Neural cell (in vitro differentiated cells): ENCODE measurements around the gene ZNF839. TPM values are rescaled to one million over a fixed set of nuclear protein-coding genes. Genes with fewer than 3 reads are reported as not detected.

Source experiments
- H2AFZ ChIP-seq: fragments of 200-600, 300-800 bp; sonication (generic), shearing (Covaris generic); 2 replicates; pipeline ENCODE4 v1.6.0; 2014; ENCODE audit warnings: low read depth, mild to moderate bottlenecking, antibody characterized with exemption, low read length, moderate library complexity
- H3F3A ChIP-seq: fragments of 200-600 bp; shearing (Covaris generic); 2 replicates; pipeline ENCODE4 v1.6.1; 2016; ENCODE audit warnings: mild to moderate bottlenecking, moderate library complexity, mixed read lengths, antibody characterized with exemption, low read length; ENCODE audit not compliant: insufficient read depth, poor library complexity, severe bottlenecking
- H3K27ac ChIP-seq: fragments of 200-600, 300-800 bp; sonication (generic), shearing (Covaris generic); 2 replicates; pipeline ENCODE4 v1.5.1; 2014; ENCODE audit warnings: mild to moderate bottlenecking, low read length, moderate library complexity
- H3K27me3 ChIP-seq: fragments of 300-800, 200-600 bp; sonication (generic), shearing (Covaris generic); 2 replicates; pipeline ENCODE4 v1.6.0; 2014; ENCODE audit warnings: mild to moderate bottlenecking, low read depth, low read length, moderate library complexity; ENCODE audit not compliant: insufficient read depth
- H3K36me3 ChIP-seq: fragments of 300-800, 200-600 bp; sonication (generic), shearing (Covaris generic); 2 replicates; pipeline ENCODE4 v1.5.1; 2014; ENCODE audit warnings: mild to moderate bottlenecking, antibody characterized with exemption, low read length, moderate library complexity; ENCODE audit not compliant: insufficient read depth
- H3K4me2 ChIP-seq: fragments of 300-800, 200-600 bp; sonication (generic), shearing (Covaris generic); 2 replicates; pipeline ENCODE4 v1.6.0; 2014; ENCODE audit warnings: mild to moderate bottlenecking, low read length
- H3K4me3 ChIP-seq: fragments of 300-800, 200-600 bp; sonication (generic), shearing (Covaris generic); 2 replicates; pipeline ENCODE4 v1.5.1; 2014; ENCODE audit warnings: mild to moderate bottlenecking, low read length, moderate library complexity
- H3K79me2 ChIP-seq: fragments of 200-600 bp; shearing (Covaris generic); replicated peaks from 2 replicates; pipeline ENCODE4 v1.6.0; 2014; ENCODE audit warnings: mild to moderate bottlenecking, low read length, moderate library complexity; ENCODE audit not compliant: insufficient read depth
- H3K9ac ChIP-seq: fragments of 300-800, 200-600 bp; sonication (generic), shearing (Covaris generic); 2 replicates; pipeline ENCODE4 v1.6.1; 2016; ENCODE audit warnings: mild to moderate bottlenecking, low read length, mixed read lengths
- H3K9me2 ChIP-seq: fragments of 200-600 bp; shearing (Covaris generic); 2 replicates; pipeline ENCODE4 v1.6.1; 2016; ENCODE audit warnings: mild to moderate bottlenecking, low read length, mixed read lengths; ENCODE audit not compliant: insufficient read depth
- H3K9me3 ChIP-seq: fragments of 200-600, 300-800 bp; sonication (generic), shearing (Covaris generic); 2 replicates; pipeline ENCODE4 v1.6.1; 2016; ENCODE audit warnings: mild to moderate bottlenecking, mixed run types, low read length, moderate library complexity, mixed read lengths
- H4K20me1 ChIP-seq: fragments of 200-600 bp; shearing (Covaris generic); 2 replicates; pipeline ENCODE4 v1.6.1; 2016; ENCODE audit warnings: mild to moderate bottlenecking, mixed run types; ENCODE audit not compliant: insufficient read depth
- CTCF ChIP-seq: fragments of 450-650 bp; IDR thresholded peaks from 2 replicates; pipeline ENCODE4 v1.5.1; 2014; ENCODE audit warnings: antibody characterized with exemption, mild to moderate bottlenecking, moderate library complexity; ENCODE audit not compliant: poor library complexity, severe bottlenecking
- EP300 ChIP-seq: fragments of 450-650 bp; conservative IDR thresholded peaks from 2 replicates; pipeline ENCODE4 v1.6.1; 2014; ENCODE audit warnings: antibody characterized with exemption, mild to moderate bottlenecking, moderate library complexity; ENCODE audit not compliant: poor library complexity, severe bottlenecking
- EZH2 ChIP-seq: fragments of 200-600, 300-800 bp; shearing (Covaris generic), sonication (generic); IDR thresholded peaks from 2 replicates; pipeline ENCODE4 v1.6.1; 2014; ENCODE audit warnings: antibody characterized with exemption, low read length, borderline replicate concordance, mild to moderate bottlenecking; ENCODE audit not compliant: insufficient read depth, poor library complexity, severe bottlenecking
- MXI1 ChIP-seq: fragments of 450-650 bp; conservative IDR thresholded peaks from 2 replicates; pipeline ENCODE4 v1.6.1; 2014; ENCODE audit warnings: antibody characterized with exemption, mild to moderate bottlenecking; ENCODE audit not compliant: poor library complexity, severe bottlenecking
- POLR2AphosphoS5 ChIP-seq: IDR thresholded peaks from 2 replicates; pipeline ENCODE4 v1.6.1; 2012
- RAD21 ChIP-seq: fragments of 450-650 bp; conservative IDR thresholded peaks from 2 replicates; pipeline ENCODE4 v1.6.1; 2014; ENCODE audit warnings: antibody characterized with exemption, mild to moderate bottlenecking, moderate library complexity
- REST ChIP-seq: IDR thresholded peaks from 2 replicates; pipeline ENCODE4 v1.6.1; 2012; ENCODE audit warnings: borderline replicate concordance
- SMC3 ChIP-seq: fragments of 450-650 bp; conservative IDR thresholded peaks from 2 replicates; pipeline ENCODE4 v1.6.1; 2014; ENCODE audit warnings: antibody characterized with exemption, mild to moderate bottlenecking, moderate library complexity; ENCODE audit not compliant: poor library complexity
- TAF1 ChIP-seq: IDR thresholded peaks from 2 replicates; pipeline ENCODE4 v1.6.1; 2012; ENCODE audit warnings: low read depth
- polyA plus RNA-seq: library from polyadenylated mRNA; depleted of rRNA; stranded (reverse); fragments of >200 nt; gene quantifications from 2 replicates; pipeline ENCODE4 v1.2.3, GENCODE V29; 2014

ZNF839 gene
- polyA plus RNA-seq, 1 donor from 2014 or later, result 15.3 TPM

- Histone ChIP-seq H3F3A (no peaks in the 10 kb centered on the region), H3K9me3 (no peaks in the 10 kb centered on the region), H3K9ac (no peak overlapping the region), H3K27ac (no peak overlapping the region), H3K9me2 (no peaks in the 10 kb centered on the region), H2AFZ (no peak overlapping the region), H3K79me2 (no peaks in the 10 kb centered on the region), H3K36me3 (no peaks in the 10 kb centered on the region), H3K4me2 (no peak overlapping the region), H4K20me1 (no peaks in the 10 kb centered on the region), H3K4me3 (no peak overlapping the region), H3K27me3 (no peaks in the 10 kb centered on the region)
- TF ChIP-seq SMC3 (no peak), REST (no peak), TAF1 (no peak), EP300 (no peak), EZH2 (no peak), CTCF (no peak), POLR2AphosphoS5 (no peak), RAD21 (no peak), MXI1 (no peak)
Observed at GRCh38 chr14:102295270-102295669, 24.3 kb upstream of the ZNF839 start.

GRCh38 chr14:102297436-102298170 lies 21.9 kb upstream of the ZNF839 start:
- H3K4me2 ChIP-seq, result no peak overlapping the region

More at GRCh38 chr14:102297436-102298170, 21.9 kb upstream of the ZNF839 start:
- Histone ChIP-seq H3K9ac (no peak overlapping the region), H3F3A (no peaks in the 10 kb centered on the region), H3K9me2 (no peaks in the 10 kb centered on the region), H2AFZ (no peak overlapping the region), H3K36me3 (no peaks in the 10 kb centered on the region), H3K27ac (no peak overlapping the region), H3K27me3 (no peaks in the 10 kb centered on the region), H3K9me3 (no peaks in the 10 kb centered on the region), H3K79me2 (no peaks in the 10 kb centered on the region), H3K4me3 (no peak overlapping the region), H4K20me1 (no peaks in the 10 kb centered on the region)
- TF ChIP-seq RAD21 (no peak), EZH2 (no peak), CTCF (no peak), SMC3 (no peak), TAF1 (no peak), POLR2AphosphoS5 (no peak), MXI1 (no peak), REST (no peak), EP300 (no peak)
